Measurements from ENCODE around the gene CD9.

CD9 gene

DNA sequence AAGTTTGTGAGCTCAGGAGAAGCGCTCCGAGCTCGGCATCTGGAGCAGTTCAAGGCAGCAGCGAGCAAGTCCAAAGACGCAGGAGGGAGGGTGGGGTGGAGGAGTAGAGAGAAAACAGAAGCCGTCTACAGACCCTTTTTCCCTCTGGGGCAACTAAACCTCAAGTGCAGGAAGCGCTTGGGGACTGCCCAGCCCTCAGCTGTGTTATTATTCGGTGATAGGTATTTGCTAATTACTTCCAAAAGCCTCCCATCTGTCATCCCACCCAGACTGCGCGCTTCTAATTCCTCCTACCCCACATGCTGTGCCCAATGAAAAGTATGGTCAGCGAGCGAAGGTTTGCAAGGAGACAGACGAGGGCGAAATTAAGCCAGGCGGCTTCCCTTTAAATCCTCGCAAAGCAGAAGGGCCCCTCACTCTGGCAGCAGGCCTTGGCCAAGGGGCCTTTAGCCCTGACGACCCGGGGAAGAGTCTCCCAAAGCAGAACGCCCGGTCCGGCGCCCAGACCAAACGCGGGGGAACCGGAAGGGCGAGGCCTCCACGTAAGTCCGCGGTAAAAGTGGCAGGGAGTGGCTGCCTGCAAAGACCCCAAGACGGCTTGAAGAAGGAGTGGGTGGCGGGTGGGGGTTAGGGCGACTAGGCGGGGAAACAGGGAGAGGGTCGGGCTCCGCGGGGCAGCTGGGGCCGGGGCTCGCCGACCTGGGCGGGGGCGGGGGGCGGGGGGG, 507 bp upstream of the CD9 start:
- no peaks in the 10 kb centered on the region for H3K4me1 ChIP-seq (ENCODE audit: insufficient read depth, low read length)
- H3K79me2 ChIP-seq (ENCODE audit: insufficient read depth, low read length), result no peaks in the 10 kb centered on the region
- no peaks in the 10 kb centered on the region for H4K20me1 ChIP-seq (ENCODE audit: insufficient read depth, low read length)
- DNase-seq (no peak), ATAC-seq (ENCODE audit: insufficient read depth, low read depth) (no peak)
- H3K9me3 ChIP-seq (ENCODE audit: insufficient read depth, low read length, severe bottlenecking), result no peaks in the 10 kb centered on the region
- no peaks in the 10 kb centered on the region for H3K36me3 ChIP-seq (ENCODE audit: insufficient read depth, low read length)
- H3K4me3 ChIP-seq (ENCODE audit: low read depth in 1 of 2, low read length in 2 of 2), result no peak overlapping the region
- H2AFZ ChIP-seq (ENCODE audit: low read depth, low read length), result no peak overlapping the region
- H3K27me3 ChIP-seq (ENCODE audit: insufficient read depth, low read length, poor library complexity), result peaks cover 31% of the 10 kb centered on the region
- H3K27ac ChIP-seq (ENCODE audit: low read length), result no peak overlapping the region
- no peak for TF ChIP-seq EZH2 (IDR thresholded peaks at IDR 0.05; ENCODE audit: borderline replicate concordance, low read depth, low read length, severe bottlenecking)
- TF ChIP-seq CTCF (IDR thresholded peaks at IDR 0.05; ENCODE audit: borderline replicate concordance, extremely low read depth, low read length, poor library complexity, severe bottlenecking), result no peak
- H3K4me2 ChIP-seq (ENCODE audit: insufficient read depth, low read length), result no peak overlapping the region
- H3K9ac ChIP-seq (ENCODE audit: low read depth, low read length), result no peak overlapping the region

DNA sequence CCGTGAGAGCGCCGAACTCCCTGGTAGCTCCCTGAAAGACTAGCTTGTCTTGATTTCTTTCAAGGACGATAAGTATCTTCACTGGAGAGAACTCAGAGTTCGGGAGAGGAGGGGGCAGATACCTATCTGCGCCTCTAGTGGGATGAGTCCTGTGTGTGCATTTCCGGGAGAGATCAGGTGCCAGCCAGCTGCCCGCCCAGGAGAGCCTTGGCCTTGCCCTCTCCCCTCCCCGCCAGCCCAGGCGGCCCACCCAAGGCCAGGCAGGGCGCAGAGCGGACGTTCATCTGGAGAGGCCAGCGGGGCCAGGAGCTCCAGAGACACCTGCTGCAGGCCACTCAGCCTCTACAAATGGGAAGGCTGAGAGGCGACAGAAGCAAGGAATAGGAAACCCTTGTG, 1.0 kb downstream of the CD9 start:
- Histone ChIP-seq H3K27me3 (ENCODE audit: insufficient read depth, low read length, poor library complexity) (peaks cover 31% of the 10 kb centered on the region), H3K9ac (ENCODE audit: low read depth, low read length) (no peak overlapping the region), H3K79me2 (ENCODE audit: insufficient read depth, low read length) (no peaks in the 10 kb centered on the region), H3K9me3 (ENCODE audit: insufficient read depth, low read length, severe bottlenecking) (no peaks in the 10 kb centered on the region), H4K20me1 (ENCODE audit: insufficient read depth, low read length) (no peaks in the 10 kb centered on the region), H3K27ac (ENCODE audit: low read length) (no peak overlapping the region), H3K4me2 (ENCODE audit: insufficient read depth, low read length) (no peak overlapping the region), H3K36me3 (ENCODE audit: insufficient read depth, low read length) (no peaks in the 10 kb centered on the region), H3K4me1 (ENCODE audit: insufficient read depth, low read length) (no peaks in the 10 kb centered on the region), H2AFZ (ENCODE audit: low read depth, low read length) (no peak overlapping the region), H3K4me3 (ENCODE audit: low read depth in 1 of 2, low read length in 2 of 2) (no peak overlapping the region)
- DNase-seq (no peak), ATAC-seq (ENCODE audit: insufficient read depth, low read depth) (no peak)
- TF ChIP-seq CTCF (IDR thresholded peaks at IDR 0.05; ENCODE audit: borderline replicate concordance, extremely low read depth, low read length, poor library complexity, severe bottlenecking), result no peak
- no peak for TF ChIP-seq EZH2 (IDR thresholded peaks at IDR 0.05; ENCODE audit: borderline replicate concordance, low read depth, low read length, severe bottlenecking)

GRCh38 chr12:6201826-6202225, 1.6 kb downstream of the CD9 start:
- no peaks in the 10 kb centered on the region for H3K36me3 ChIP-seq (ENCODE audit: insufficient read depth, low read length)
- TF ChIP-seq EZH2 (IDR thresholded peaks at IDR 0.05; ENCODE audit: borderline replicate concordance, low read depth, low read length, severe bottlenecking) (no peak), CTCF (IDR thresholded peaks at IDR 0.05; ENCODE audit: borderline replicate concordance, extremely low read depth, low read length, poor library complexity, severe bottlenecking) (no peak)
- H3K9me3 ChIP-seq (ENCODE audit: insufficient read depth, low read length, severe bottlenecking), result no peaks in the 10 kb centered on the region
- ATAC-seq (ENCODE audit: insufficient read depth, low read depth) (no peak), DNase-seq (no peak)
- H4K20me1 ChIP-seq (ENCODE audit: insufficient read depth, low read length), result no peaks in the 10 kb centered on the region
- no peaks in the 10 kb centered on the region for H3K4me1 ChIP-seq (ENCODE audit: insufficient read depth, low read length)
- no peak overlapping the region for H3K9ac ChIP-seq (ENCODE audit: low read depth, low read length)
- no peak overlapping the region for H3K4me2 ChIP-seq (ENCODE audit: insufficient read depth, low read length)
- no peak overlapping the region for H3K27ac ChIP-seq (ENCODE audit: low read length)
- no peak overlapping the region for H3K4me3 ChIP-seq (ENCODE audit: low read depth in 1 of 2, low read length in 2 of 2)
- H3K79me2 ChIP-seq (ENCODE audit: insufficient read depth, low read length), result no peaks in the 10 kb centered on the region
- H2AFZ ChIP-seq (ENCODE audit: low read depth, low read length), result no peak overlapping the region
- peaks cover 31% of the 10 kb centered on the region for H3K27me3 ChIP-seq (ENCODE audit: insufficient read depth, low read length, poor library complexity)

Data from DND-41 (cell line).